Liver (tissue), 9 donors: ENCODE data around the gene SLC13A1. TPM values are rescaled to one million over a fixed set of nuclear protein-coding genes. Genes with fewer than 3 reads are reported as not detected.
"Not testable (repeated sequence)": the region's sequence is repeated elsewhere in the genome, so short reads cannot be mapped to it uniquely, and the experiment has no call there.

ENCODE experiments used
- DNase-seq: peaks from one replicate; pipeline ENCODE4 v3.0.0-alpha.2; 2017; ENCODE audit warnings: low spot score
- H3K27ac ChIP-seq, 2 donors: one replicate each; pipeline ENCODE4 v1.7.0; 2013; ENCODE audit warnings: inconsistent platforms in 2 of 2, low read length in 2 of 2, control low read depth in 1 of 2, low read depth in 1 of 2, mild to moderate bottlenecking in 1 of 2
- H3K27me3 ChIP-seq, 4 donors: one replicate each; pipeline versions ENCODE4 v1.6.1 to v1.7.0; 2013; ENCODE audit warnings: low read length in 3 of 4, inconsistent platforms in 1 of 4, mild to moderate bottlenecking in 1 of 4, moderate library complexity in 1 of 4; ENCODE audit not compliant: control insufficient read depth in 4 of 4, insufficient read depth in 4 of 4
- H3K36me3 ChIP-seq, 4 donors: one replicate each; pipeline versions ENCODE4 v1.6.1 to v1.7.0; 2013; ENCODE audit warnings: low read length in 3 of 4, mild to moderate bottlenecking in 3 of 4, low read depth in 1 of 4, moderate library complexity in 1 of 4; ENCODE audit not compliant: control insufficient read depth in 4 of 4, insufficient read depth in 3 of 4
- H3K4me1 ChIP-seq, 4 donors: one replicate each; pipeline versions ENCODE4 v1.6.1 to v1.7.0; 2013; ENCODE audit warnings: low read length in 3 of 4, mild to moderate bottlenecking in 3 of 4, moderate library complexity in 1 of 4; ENCODE audit not compliant: control insufficient read depth in 4 of 4, insufficient read depth in 4 of 4
- H3K4me3 ChIP-seq, 3 donors: one replicate each; pipeline versions ENCODE4 v1.6.1 to v1.7.0; 2013; ENCODE audit warnings: low read length in 3 of 3, control low read depth in 1 of 3, low read depth in 1 of 3, mild to moderate bottlenecking in 1 of 3
- H3K9ac ChIP-seq, 2 donors: one replicate each; pipeline ENCODE4 v1.7.0; 2013; ENCODE audit warnings: low read length in 2 of 2, mild to moderate bottlenecking in 2 of 2, moderate library complexity in 2 of 2, control low read depth in 1 of 2, low read depth in 1 of 2
- H3K9me3 ChIP-seq, 4 donors: one replicate each; pipeline versions ENCODE4 v1.6.1 to v1.7.0; 2013; ENCODE audit warnings: low read length in 3 of 4; ENCODE audit not compliant: control insufficient read depth in 4 of 4
- CTCF ChIP-seq: fragments of 150-350 bp; IDR thresholded peaks from 2 replicates; pipeline ENCODE4 v1.5.1; 2017; ENCODE audit warnings: improper control_type of control experiment, low read depth, low read length; ENCODE audit not compliant: missing input control
- EGR1 ChIP-seq, 2 donors: IDR thresholded peaks; 2 replicates each; pipeline ENCODE4 v1.6.1; 2016 to 2018; ENCODE audit warnings: antibody characterized with exemption in 2 of 2, low read depth in 2 of 2
- FOXA1 ChIP-seq: IDR thresholded peaks from 2 replicates; pipeline ENCODE4 v1.6.1; 2016; ENCODE audit warnings: antibody characterized with exemption
- FOXA2 ChIP-seq: IDR thresholded peaks from 2 replicates; pipeline ENCODE4 v1.6.1; 2016; ENCODE audit warnings: antibody characterized with exemption
- GABPA ChIP-seq, 2 donors: IDR thresholded peaks in 1 of 2; conservative IDR thresholded peaks in 1 of 2; 2 replicates each; pipeline ENCODE4 v1.6.1; 2016; ENCODE audit warnings: antibody characterized with exemption in 2 of 2, mild to moderate bottlenecking in 1 of 2, moderate library complexity in 1 of 2
- HNF4G ChIP-seq: IDR thresholded peaks from 2 replicates; pipeline ENCODE4 v1.6.1; 2016; ENCODE audit warnings: antibody characterized with exemption
- NR2F2 ChIP-seq: IDR thresholded peaks from 2 replicates; pipeline ENCODE4 v1.6.1; 2016; ENCODE audit warnings: antibody characterized with exemption
- RAD21 ChIP-seq, 2 donors: IDR thresholded peaks; 2 replicates each; pipeline ENCODE4 v1.6.1; 2016; ENCODE audit warnings: antibody characterized with exemption in 2 of 2, mild to moderate bottlenecking in 2 of 2
- SP1 ChIP-seq: IDR thresholded peaks from 2 replicates; pipeline ENCODE4 v1.6.1; 2018; ENCODE audit warnings: antibody characterized with exemption, mild to moderate bottlenecking
- TAF1 ChIP-seq: conservative IDR thresholded peaks from 2 replicates; pipeline ENCODE4 v1.6.1; 2016; ENCODE audit warnings: antibody characterized with exemption, mild to moderate bottlenecking
- YY1 ChIP-seq: IDR thresholded peaks from 2 replicates; pipeline ENCODE4 v1.6.1; 2016; ENCODE audit warnings: antibody characterized with exemption, mild to moderate bottlenecking
- ZBTB33 ChIP-seq: IDR thresholded peaks from 2 replicates; pipeline ENCODE4 v1.6.1; 2016; ENCODE audit warnings: antibody characterized with exemption
- WGBS: extraction: QIAGEN DNeasy Blood & Tissue Kit; methylation state at CpG from one replicate; pipeline ENCODE4 v1.1.7; 2013; 5-methylcytosine and 5-hydroxymethylcytosine counted together
- polyA plus RNA-seq, 2 donors: library from polyadenylated mRNA; stranded (reverse) in 1 of 2; unstranded in 1 of 2; fragments of 200-250 nt in 1 of 2; fragments of >200 nt in 1 of 2; fragmentation: Nextera tagmentation in 1 of 2; extraction: Ambion mirVana in 1 of 2; gene quantifications; one replicate each; pipeline versions ENCODE4 v1.2.1 to v1.2.3, GENCODE V29; 2013 to 2015
- total RNA-seq, 2 donors: library from RNA; depleted of rRNA; stranded (reverse); fragments of >200 nt; gene quantifications; one replicate each; pipeline ENCODE4 v1.2.3, GENCODE V29; 2014
- TF ChIP-seq, protein P1 (sequence below): IDR thresholded peaks from 2 replicates; pipeline ENCODE4 v1.6.1; 2016; ENCODE audit warnings: antibody characterized with exemption
- TF ChIP-seq, protein P2 (sequence below): IDR thresholded peaks from 2 replicates; pipeline ENCODE4 v1.6.1; 2016; ENCODE audit warnings: antibody characterized with exemption, mild to moderate bottlenecking
- donor health status: healthy.
- donor health status: healthy.
- donor health status: healthy.
- donor health status: healthy.
- donor health status: healthy.

Gene SLC13A1
- total and polyA plus RNA-seq, 4 donors, result not detected

DNA sequence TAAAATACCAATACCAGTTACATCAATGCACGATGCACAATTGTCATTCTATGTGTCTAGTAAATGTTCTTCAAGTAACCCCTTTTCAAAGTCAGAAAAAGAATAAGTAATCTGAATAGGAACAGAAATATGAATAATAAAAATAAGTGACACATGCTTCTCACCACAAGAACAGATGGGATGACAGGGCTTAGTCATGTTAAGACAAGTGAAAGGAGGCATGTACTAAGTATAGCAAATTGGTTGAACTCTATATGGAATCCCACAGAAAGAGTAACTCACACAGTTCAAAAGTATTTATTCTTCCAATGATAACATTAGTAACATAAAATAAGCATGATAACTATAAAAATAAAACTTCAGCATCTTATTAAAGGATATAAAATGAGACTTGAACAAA, 103.3 kb downstream of the SLC13A1 start (continued):
- TF ChIP-seq, protein P1, sequence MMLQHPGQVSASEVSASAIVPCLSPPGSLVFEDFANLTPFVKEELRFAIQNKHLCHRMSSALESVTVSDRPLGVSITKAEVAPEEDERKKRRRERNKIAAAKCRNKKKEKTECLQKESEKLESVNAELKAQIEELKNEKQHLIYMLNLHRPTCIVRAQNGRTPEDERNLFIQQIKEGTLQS, result no peak

- TF ChIP-seq NR2F2 (no peak), GABPA (IDR thresholded peaks at IDR 0.05 in 1 of 2, conservative IDR thresholded peaks at IDR 0.05 in 1 of 2) (no peak), ZBTB33 (no peak), FOXA2 (no peak), YY1 (no peak), TAF1 (no peak), CTCF (no peak), SP1 (no peak), HNF4G (no peak), EGR1 (IDR thresholded peaks at IDR 0.05; ENCODE audit: low read depth in 2 of 2) (no peak), RAD21 (IDR thresholded peaks at IDR 0.05) (no peak), FOXA1 (no peak)
- TF ChIP-seq, protein P1, result no peak
- TF ChIP-seq, protein P2, sequence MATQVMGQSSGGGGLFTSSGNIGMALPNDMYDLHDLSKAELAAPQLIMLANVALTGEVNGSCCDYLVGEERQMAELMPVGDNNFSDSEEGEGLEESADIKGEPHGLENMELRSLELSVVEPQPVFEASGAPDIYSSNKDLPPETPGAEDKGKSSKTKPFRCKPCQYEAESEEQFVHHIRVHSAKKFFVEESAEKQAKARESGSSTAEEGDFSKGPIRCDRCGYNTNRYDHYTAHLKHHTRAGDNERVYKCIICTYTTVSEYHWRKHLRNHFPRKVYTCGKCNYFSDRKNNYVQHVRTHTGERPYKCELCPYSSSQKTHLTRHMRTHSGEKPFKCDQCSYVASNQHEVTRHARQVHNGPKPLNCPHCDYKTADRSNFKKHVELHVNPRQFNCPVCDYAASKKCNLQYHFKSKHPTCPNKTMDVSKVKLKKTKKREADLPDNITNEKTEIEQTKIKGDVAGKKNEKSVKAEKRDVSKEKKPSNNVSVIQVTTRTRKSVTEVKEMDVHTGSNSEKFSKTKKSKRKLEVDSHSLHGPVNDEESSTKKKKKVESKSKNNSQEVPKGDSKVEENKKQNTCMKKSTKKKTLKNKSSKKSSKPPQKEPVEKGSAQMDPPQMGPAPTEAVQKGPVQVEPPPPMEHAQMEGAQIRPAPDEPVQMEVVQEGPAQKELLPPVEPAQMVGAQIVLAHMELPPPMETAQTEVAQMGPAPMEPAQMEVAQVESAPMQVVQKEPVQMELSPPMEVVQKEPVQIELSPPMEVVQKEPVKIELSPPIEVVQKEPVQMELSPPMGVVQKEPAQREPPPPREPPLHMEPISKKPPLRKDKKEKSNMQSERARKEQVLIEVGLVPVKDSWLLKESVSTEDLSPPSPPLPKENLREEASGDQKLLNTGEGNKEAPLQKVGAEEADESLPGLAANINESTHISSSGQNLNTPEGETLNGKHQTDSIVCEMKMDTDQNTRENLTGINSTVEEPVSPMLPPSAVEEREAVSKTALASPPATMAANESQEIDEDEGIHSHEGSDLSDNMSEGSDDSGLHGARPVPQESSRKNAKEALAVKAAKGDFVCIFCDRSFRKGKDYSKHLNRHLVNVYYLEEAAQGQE, result no peak
- no peaks in the 10 kb centered on the region for H3K27me3 ChIP-seq
Observed at GRCh38 chr7:123090456-123090855, 109.3 kb downstream of the SLC13A1 start.

GRCh38 chr7:123086910-123087309, 112.9 kb downstream of the SLC13A1 start:
- WGBS, result 96% methylated on average over 1 of the region's 1 CpG
- DNase-seq, H3K27me3 ChIP-seq: not testable (repeated sequence)

More at GRCh38 chr7:123090456-123090855, 109.3 kb downstream of the SLC13A1 start:
- no peaks in the 10 kb centered on the region for H3K9me3 ChIP-seq
- no peak overlapping the region for H3K9ac ChIP-seq
- no peak overlapping the region for H3K4me3 ChIP-seq
- H3K36me3 ChIP-seq, result no peaks in the 10 kb centered on the region
- 73% methylated on average over 2 of the region's 2 CpGs for WGBS
- no peak overlapping the region for H3K27ac ChIP-seq
- H3K4me1 ChIP-seq, result no peaks in the 10 kb centered on the region
- DNase-seq, result no peak

DNA sequence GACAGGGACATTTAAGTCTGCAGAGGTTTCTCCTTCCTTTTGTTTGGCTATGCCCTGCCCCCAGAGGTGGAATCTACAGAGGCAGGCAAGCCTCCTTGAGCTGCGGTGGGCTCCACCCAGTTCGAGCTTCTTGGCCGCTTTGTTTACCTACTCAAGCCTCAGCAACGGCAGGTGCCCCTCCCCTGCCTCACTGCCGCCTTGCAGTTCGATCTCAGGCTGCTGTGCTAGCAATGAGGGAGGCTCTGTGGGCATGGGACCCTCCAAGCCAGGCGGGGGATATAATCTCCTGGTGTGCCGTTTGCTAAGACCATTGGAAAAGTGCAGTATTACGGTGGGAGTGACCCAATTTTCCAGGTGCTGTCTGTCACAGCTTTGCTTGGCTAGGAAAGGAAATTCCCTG, 114.9 kb downstream of the SLC13A1 start:
- not testable (repeated sequence) for H3K9ac ChIP-seq, DNase-seq, H3K27ac ChIP-seq, H3K36me3 ChIP-seq, H3K4me1 ChIP-seq, H3K4me3 ChIP-seq, H3K9me3 ChIP-seq, H3K27me3 ChIP-seq
- 85% methylated on average over 9 of the region's 9 CpGs for WGBS

More at GRCh38 chr7:123086910-123087309, 112.9 kb downstream of the SLC13A1 start:
- H3K9ac ChIP-seq, H3K36me3 ChIP-seq, H3K4me3 ChIP-seq, H3K9me3 ChIP-seq, H3K27ac ChIP-seq, H3K4me1 ChIP-seq: not testable (repeated sequence)
